Measurements from ENCODE around the gene CTSZ. TPM values are rescaled to one million over a fixed set of nuclear protein-coding genes. Genes with fewer than 3 reads are reported as not detected.
"Not testable (repeated sequence)": the region's sequence is repeated elsewhere in the genome, so short reads cannot be mapped to it uniquely, and the experiment has no call there.

Gene CTSZ
- polyA plus RNA-seq, 1 donor: 89.9 TPM

DNA sequence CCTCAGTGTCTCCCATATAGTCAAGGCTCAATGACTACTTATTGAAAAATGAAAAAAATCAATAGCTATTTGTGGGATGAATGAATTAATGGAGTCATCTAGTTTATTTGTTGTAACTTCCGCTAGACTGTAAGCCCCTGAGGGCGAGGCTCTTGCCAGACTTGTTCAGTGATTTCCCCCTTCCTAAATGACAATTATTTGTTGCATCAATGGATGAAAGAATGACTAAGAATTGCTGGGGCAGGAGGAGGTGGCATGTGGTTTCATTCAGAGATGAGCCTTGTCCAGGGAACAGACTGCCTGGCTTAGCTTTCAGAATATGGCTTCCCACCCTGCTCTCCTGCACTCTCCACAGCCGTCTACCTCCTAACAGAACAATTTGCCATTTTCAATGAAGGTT lies 36.6 kb upstream of the CTSZ start:
- peaks cover 5% of the 10 kb centered on the region for H3K36me3 ChIP-seq (ENCODE audit: control insufficient read depth, insufficient read depth, low read length)
- WGBS (ENCODE audit: insufficient coverage, low lambda C conversion rate): no CpG with 5 or more reads among the region's 3 CpGs

DNA sequence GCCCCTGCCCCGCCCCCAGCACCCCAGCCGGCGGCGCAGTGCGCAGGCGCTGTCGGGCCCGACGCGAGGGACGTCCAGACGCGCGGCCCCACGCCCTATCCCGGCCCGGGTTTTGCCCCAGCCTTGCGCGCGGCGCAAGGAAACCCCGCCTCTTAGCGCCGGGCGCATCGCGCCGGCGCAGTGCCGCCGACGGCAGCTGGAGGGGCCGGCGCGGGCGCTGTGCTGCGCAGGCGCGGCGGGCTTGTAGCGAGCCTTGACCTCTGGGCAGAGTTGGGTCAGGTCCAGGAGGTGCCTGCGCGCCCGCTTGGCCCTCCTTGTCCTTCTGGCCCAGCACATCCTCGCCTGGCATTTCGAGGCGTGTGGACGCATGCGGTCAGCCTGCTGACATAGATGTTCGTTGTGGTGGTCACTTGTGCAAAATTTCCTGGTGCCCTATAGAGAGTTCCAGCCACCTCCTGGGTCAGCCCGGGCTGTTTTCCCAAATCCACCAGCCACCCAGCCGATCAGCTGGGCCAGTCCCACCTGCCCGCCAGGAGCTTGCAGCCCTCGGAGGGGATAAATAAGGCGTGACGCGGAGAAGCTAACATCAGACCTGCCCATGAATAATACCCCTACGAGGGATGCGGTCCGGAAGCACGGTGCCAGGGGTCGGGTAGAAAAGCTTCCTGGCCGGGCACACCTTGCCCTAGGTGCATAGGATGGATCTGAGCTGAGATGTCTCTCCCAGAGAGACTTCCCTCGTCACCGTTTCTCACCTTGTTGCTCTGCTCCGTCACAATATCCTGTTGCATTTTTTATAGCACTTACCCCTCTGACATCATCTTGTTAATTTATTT lies 36.0 kb upstream of the CTSZ start:
- WGBS (ENCODE audit: insufficient coverage, low lambda C conversion rate): no CpG with 5 or more reads among the region's 66 CpGs
- H3K4me1 ChIP-seq (ENCODE audit: control insufficient read depth, insufficient read depth, low read length): peaks cover 35% of the 10 kb centered on the region
- H3K27me3 ChIP-seq (ENCODE audit: control insufficient read depth, insufficient read depth, low read length): no peaks in the 10 kb centered on the region
- peak; percentile 95 for DNase-seq
- H3K4me3 ChIP-seq (ENCODE audit: low read length): peak overlapping the region; percentile 94
- H3K9me3 ChIP-seq (ENCODE audit: control insufficient read depth, low read depth, low read length): no peaks in the 10 kb centered on the region
- H3K27ac ChIP-seq (ENCODE audit: low read length): peak overlapping the region; percentile 84
- peaks cover 8% of the 10 kb centered on the region for H3K36me3 ChIP-seq (ENCODE audit: control insufficient read depth, insufficient read depth, low read length)

More for the DNA sequence above, 36.6 kb upstream of the CTSZ start:
- no peaks in the 10 kb centered on the region for H3K9me3 ChIP-seq (ENCODE audit: control insufficient read depth, low read depth, low read length)
- H3K4me3 ChIP-seq (ENCODE audit: low read length): no peak overlapping the region
- peaks cover 35% of the 10 kb centered on the region for H3K4me1 ChIP-seq (ENCODE audit: control insufficient read depth, insufficient read depth, low read length)
- no peaks in the 10 kb centered on the region for H3K27me3 ChIP-seq (ENCODE audit: control insufficient read depth, insufficient read depth, low read length)
- no peak overlapping the region for H3K27ac ChIP-seq (ENCODE audit: low read length)
- no peak for DNase-seq

DNA sequence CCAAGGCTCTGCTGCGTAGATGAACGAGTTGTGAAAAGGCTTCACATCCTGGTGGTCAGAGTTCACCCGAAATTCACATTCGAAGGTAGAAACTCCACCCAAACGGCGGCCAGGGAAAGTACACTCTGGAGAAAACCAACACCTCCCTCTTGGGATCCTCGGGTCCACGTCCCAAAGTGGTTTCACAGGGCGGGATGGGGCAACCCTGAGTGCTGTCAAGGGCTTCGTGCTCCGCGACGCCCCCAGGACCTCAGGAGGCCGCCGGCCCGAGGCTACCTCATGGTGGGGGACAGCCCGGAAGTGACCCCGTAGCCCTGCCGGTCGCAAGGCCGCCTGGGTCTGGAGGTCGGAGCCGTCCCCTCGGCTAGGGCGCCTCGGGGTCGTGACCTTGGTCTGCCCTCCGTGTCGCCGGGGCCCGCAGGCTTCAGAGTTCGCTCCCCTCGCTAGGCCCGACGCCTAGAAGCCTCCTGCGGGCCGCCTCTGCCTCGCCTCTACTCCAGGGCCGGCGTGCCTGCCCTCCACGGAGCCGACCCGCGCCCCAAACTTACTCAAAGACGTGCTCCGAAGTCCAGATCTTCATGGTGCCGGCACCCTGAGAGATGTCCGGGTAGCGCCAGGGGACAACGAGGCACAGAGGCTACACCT lies 35.2 kb upstream of the CTSZ start, which contains the start of gene PRELID3B:
Gene PRELID3B, minus strand, starts transcription at position 636 of the 645 bp plus-strand sequence. Its CDS starts 56 bp downstream, at position 580.
- no CpG with 5 or more reads among the region's 50 CpGs for WGBS (ENCODE audit: insufficient coverage, low lambda C conversion rate)
- Histone ChIP-seq H3K9me3 (ENCODE audit: control insufficient read depth, low read depth, low read length) (no peaks in the 10 kb centered on the region), H3K27me3 (ENCODE audit: control insufficient read depth, insufficient read depth, low read length) (no peaks in the 10 kb centered on the region), H3K36me3 (ENCODE audit: control insufficient read depth, insufficient read depth, low read length) (peaks cover 16% of the 10 kb centered on the region), H3K4me1 (ENCODE audit: control insufficient read depth, insufficient read depth, low read length) (peaks cover 29% of the 10 kb centered on the region), H3K4me3 (ENCODE audit: low read length) (peak within 1 kb of the TSS; percentile 94), H3K27ac (ENCODE audit: low read length) (peak within 1 kb of the TSS; percentile 84)
- DNase-seq: peak in 1 of 2 donors; percentile 71

- Histone ChIP-seq H3K4me1 (ENCODE audit: control insufficient read depth, insufficient read depth, low read length) (peaks cover 23% of the 10 kb centered on the region), H3K4me3 (ENCODE audit: low read length) (peak overlapping the region; percentile 94), H3K27ac (ENCODE audit: low read length) (peak overlapping the region; percentile 84), H3K36me3 (ENCODE audit: control insufficient read depth, insufficient read depth, low read length) (peaks cover 21% of the 10 kb centered on the region)
- 100% methylated on average over 2 of the region's 16 CpGs for WGBS (ENCODE audit: insufficient coverage, low lambda C conversion rate)
- not testable (repeated sequence) for H3K9me3 ChIP-seq (ENCODE audit: control insufficient read depth, low read depth, low read length); H3K27me3 ChIP-seq (ENCODE audit: control insufficient read depth, insufficient read depth, low read length); DNase-seq
Observed at GRCh38 chr20:59041487-59041886, 34.4 kb upstream of the CTSZ start.

- Histone ChIP-seq H3K4me3 (ENCODE audit: low read length) (peak overlapping the region; percentile 94), H3K27ac (ENCODE audit: low read length) (peak overlapping the region; percentile 84), H3K4me1 (ENCODE audit: control insufficient read depth, insufficient read depth, low read length) (peaks cover 23% of the 10 kb centered on the region), H3K9me3 (ENCODE audit: control insufficient read depth, low read depth, low read length) (no peaks in the 10 kb centered on the region), H3K36me3 (ENCODE audit: control insufficient read depth, insufficient read depth, low read length) (peaks cover 29% of the 10 kb centered on the region), H3K27me3 (ENCODE audit: control insufficient read depth, insufficient read depth, low read length) (no peaks in the 10 kb centered on the region)
- WGBS (ENCODE audit: insufficient coverage, low lambda C conversion rate): 25% methylated on average over 2 of the region's 5 CpGs
- DNase-seq: peak; percentile 73 to 89
Observed at GRCh38 chr20:59040667-59041066, 33.6 kb upstream of the CTSZ start.

DNA sequence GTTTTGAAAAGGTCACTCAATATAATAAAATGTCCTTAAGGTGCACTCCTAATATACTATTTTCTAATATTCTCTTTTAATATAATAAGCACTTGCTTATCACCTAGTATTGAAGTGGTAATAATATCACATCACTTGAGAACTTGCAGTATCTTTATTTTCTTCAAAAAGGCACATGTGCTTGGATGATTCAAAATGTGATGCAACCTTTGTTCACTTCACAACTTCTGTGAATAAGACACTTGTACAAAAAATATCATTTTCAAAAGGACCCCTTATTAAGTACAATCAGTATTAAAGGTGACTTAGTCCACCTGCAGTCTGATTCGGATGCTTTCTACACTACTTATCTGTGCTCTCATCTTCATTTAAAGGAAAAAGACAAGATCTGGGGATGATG lies 32.2 kb upstream of the CTSZ start:
- DNase-seq: no peak
- Histone ChIP-seq H3K27ac (ENCODE audit: low read length) (no peak overlapping the region), H3K36me3 (ENCODE audit: control insufficient read depth, insufficient read depth, low read length) (peaks cover 42% of the 10 kb centered on the region), H3K4me3 (ENCODE audit: low read length) (no peak overlapping the region), H3K9me3 (ENCODE audit: control insufficient read depth, low read depth, low read length) (no peaks in the 10 kb centered on the region), H3K27me3 (ENCODE audit: control insufficient read depth, insufficient read depth, low read length) (no peaks in the 10 kb centered on the region), H3K4me1 (ENCODE audit: control insufficient read depth, insufficient read depth, low read length) (peaks cover 23% of the 10 kb centered on the region)
- WGBS (ENCODE audit: insufficient coverage, low lambda C conversion rate): no CpG with 5 or more reads among the region's 1 CpG

- H3K9me3 ChIP-seq (ENCODE audit: control insufficient read depth, low read depth, low read length): no peaks in the 10 kb centered on the region
- H3K27me3 ChIP-seq (ENCODE audit: control insufficient read depth, insufficient read depth, low read length): no peaks in the 10 kb centered on the region
- H3K27ac ChIP-seq (ENCODE audit: low read length): no peak overlapping the region
- WGBS (ENCODE audit: insufficient coverage, low lambda C conversion rate): no CpG with 5 or more reads among the region's 12 CpGs
- H3K4me1 ChIP-seq (ENCODE audit: control insufficient read depth, insufficient read depth, low read length): peaks cover 22% of the 10 kb centered on the region
- no peak overlapping the region for H3K4me3 ChIP-seq (ENCODE audit: low read length)
- DNase-seq: no peak
- H3K36me3 ChIP-seq (ENCODE audit: control insufficient read depth, insufficient read depth, low read length): peaks cover 42% of the 10 kb centered on the region
Observed at GRCh38 chr20:59037386-59037785, 30.3 kb upstream of the CTSZ start.

GRCh38 chr20:59035381-59035780 lies 28.3 kb upstream of the CTSZ start:
- DNase-seq: no peak
- WGBS (ENCODE audit: insufficient coverage, low lambda C conversion rate): 100% methylated on average over 1 of the region's 3 CpGs
- no peak overlapping the region for H3K4me3 ChIP-seq (ENCODE audit: low read length)
- H3K36me3 ChIP-seq (ENCODE audit: control insufficient read depth, insufficient read depth, low read length): peaks cover 42% of the 10 kb centered on the region
- H3K4me1 ChIP-seq (ENCODE audit: control insufficient read depth, insufficient read depth, low read length): peaks cover 14% of the 10 kb centered on the region
- H3K9me3 ChIP-seq (ENCODE audit: control insufficient read depth, low read depth, low read length): no peaks in the 10 kb centered on the region
- H3K27ac ChIP-seq (ENCODE audit: low read length): no peak overlapping the region
- H3K27me3 ChIP-seq (ENCODE audit: control insufficient read depth, insufficient read depth, low read length): no peaks in the 10 kb centered on the region

- no peak overlapping the region for H3K4me3 ChIP-seq (ENCODE audit: low read length)
- H3K36me3 ChIP-seq (ENCODE audit: control insufficient read depth, insufficient read depth, low read length): peaks cover 49% of the 10 kb centered on the region
- 80% methylated on average over 1 of the region's 2 CpGs for WGBS (ENCODE audit: insufficient coverage, low lambda C conversion rate)
Observed at GRCh38 chr20:59033616-59034165, 26.6 kb upstream of the CTSZ start.

GRCh38 chr20:59033093-59033492 lies 26.0 kb upstream of the CTSZ start:
- Histone ChIP-seq H3K9me3 (ENCODE audit: control insufficient read depth, low read depth, low read length) (no peaks in the 10 kb centered on the region), H3K27ac (ENCODE audit: low read length) (peak overlapping the region; percentile 84), H3K4me1 (ENCODE audit: control insufficient read depth, insufficient read depth, low read length) (peaks cover 9% of the 10 kb centered on the region), H3K27me3 (ENCODE audit: control insufficient read depth, insufficient read depth, low read length) (no peaks in the 10 kb centered on the region), H3K4me3 (ENCODE audit: low read length) (peak overlapping the region; percentile 68), H3K36me3 (ENCODE audit: control insufficient read depth, insufficient read depth, low read length) (peaks cover 48% of the 10 kb centered on the region)
- DNase-seq: no peak
- 90% methylated on average over 1 of the region's 1 CpG for WGBS (ENCODE audit: insufficient coverage, low lambda C conversion rate)

More at GRCh38 chr20:59033616-59034165, 26.6 kb upstream of the CTSZ start:
- H3K27me3 ChIP-seq (ENCODE audit: control insufficient read depth, insufficient read depth, low read length): no peaks in the 10 kb centered on the region
- no peak overlapping the region for H3K27ac ChIP-seq (ENCODE audit: low read length)
- H3K9me3 ChIP-seq (ENCODE audit: control insufficient read depth, low read depth, low read length): no peaks in the 10 kb centered on the region
- DNase-seq: no peak
- H3K4me1 ChIP-seq (ENCODE audit: control insufficient read depth, insufficient read depth, low read length): peaks cover 9% of the 10 kb centered on the region
